GM19238 (cell line): ENCODE measurements around the gene MGST2.

Experiments used
- DNase-seq: peaks from one replicate; pipeline ENCODE4 v3.0.0; 2011; ENCODE audit warnings: low spot score; ENCODE audit not compliant: insufficient read length

The MGST2 gene

GRCh38 chr4:139700568-139700967 is 34.9 kb downstream of the MGST2 start:
- DNase-seq = no peak

- no peak for DNase-seq
Observed at GRCh38 chr4:139704915-139705485, 39.4 kb downstream of the MGST2 start.

GRCh38 chr4:139709660-139710059 is 44.0 kb downstream of the MGST2 start:
- no peak for DNase-seq

GRCh38 chr4:139710073-139710472 is 44.5 kb downstream of the MGST2 start:
- no peak for DNase-seq

GRCh38 chr4:139711461-139711860 is 45.8 kb downstream of the MGST2 start:
- DNase-seq = no peak

GRCh38 chr4:139712882-139713281 is 47.3 kb downstream of the MGST2 start:
- no peak for DNase-seq

GRCh38 chr4:139715746-139716391 is 50.2 kb downstream of the MGST2 start:
- no peak for DNase-seq

- no peak for DNase-seq
Observed at GRCh38 chr4:139718358-139718757, 52.7 kb downstream of the MGST2 start.

GRCh38 chr4:139718833-139719232 is 53.2 kb downstream of the MGST2 start:
- no peak for DNase-seq

GRCh38 chr4:139719381-139720101 is 53.9 kb downstream of the MGST2 start:
- DNase-seq = no peak

GRCh38 chr4:139720806-139721205 is 55.2 kb downstream of the MGST2 start:
- no peak for DNase-seq

GRCh38 chr4:139721789-139722188 is 56.2 kb downstream of the MGST2 start:
- DNase-seq = no peak

GRCh38 chr4:139725236-139725635 is 59.6 kb downstream of the MGST2 start:
- DNase-seq = no peak

- no peak for DNase-seq
Observed at GRCh38 chr4:139726615-139727014, 61.0 kb downstream of the MGST2 start.

GRCh38 chr4:139728146-139728545 is 62.5 kb downstream of the MGST2 start:
- no peak for DNase-seq

- DNase-seq = no peak
Observed at GRCh38 chr4:139728840-139729239, 63.2 kb downstream of the MGST2 start.

- no peak for DNase-seq
Observed at GRCh38 chr4:139732991-139733570, 67.5 kb downstream of the MGST2 start.

- no peak for DNase-seq
Observed at GRCh38 chr4:139734201-139734874, 68.7 kb downstream of the MGST2 start.

GRCh38 chr4:139734875-139735380 is 69.3 kb downstream of the MGST2 start:
- DNase-seq = peak; percentile 49

- DNase-seq = peak; percentile 10
Observed at GRCh38 chr4:139735381-139736273, 70.0 kb downstream of the MGST2 start.

GRCh38 chr4:139736274-139736660 is 70.6 kb downstream of the MGST2 start:
- no peak for DNase-seq
